Stomach (tissue), 4 donors: Measurements from ENCODE around the gene HSPA13.

Source experiments
- CTCF ChIP-seq, 7 experiments: fragments of 450-650 bp in 4 of 7; fragments of 200-600 bp in 3 of 7; sonication (generic) in 3 of 7; IDR thresholded peaks; one replicate each; pipeline ENCODE4 v1.5.1; 2016 to 2019; ENCODE audit warnings: antibody characterized with exemption in 7 of 7, control low read depth in 2 of 7, mild to moderate bottlenecking in 1 of 7
- POLR2AphosphoS5 ChIP-seq, 3 donors: sonication (generic); formaldehyde crosslinking; IDR thresholded peaks; one replicate each; pipeline ENCODE4 v1.6.1; 2016; ENCODE audit warnings: antibody characterized with exemption in 3 of 3

- TF ChIP-seq CTCF (IDR thresholded peaks at IDR 0.05) (no peak), POLR2AphosphoS5 (IDR thresholded peaks at IDR 0.05) (no peak)
Measured at GRCh38 chr21:14418920-14419319, 36.0 kb upstream of the HSPA13 start.
